ENCODE results near the gene PCDH15. TPM values are rescaled to one million over a fixed set of nuclear protein-coding genes. Genes with fewer than 3 reads are reported as not detected.

The PCDH15 gene
- total and polyA plus RNA-seq, 2 of the 13 experiments (the other 11 are each of a cell fraction or from before 2014, with no cell fraction given): not detected

DNA sequence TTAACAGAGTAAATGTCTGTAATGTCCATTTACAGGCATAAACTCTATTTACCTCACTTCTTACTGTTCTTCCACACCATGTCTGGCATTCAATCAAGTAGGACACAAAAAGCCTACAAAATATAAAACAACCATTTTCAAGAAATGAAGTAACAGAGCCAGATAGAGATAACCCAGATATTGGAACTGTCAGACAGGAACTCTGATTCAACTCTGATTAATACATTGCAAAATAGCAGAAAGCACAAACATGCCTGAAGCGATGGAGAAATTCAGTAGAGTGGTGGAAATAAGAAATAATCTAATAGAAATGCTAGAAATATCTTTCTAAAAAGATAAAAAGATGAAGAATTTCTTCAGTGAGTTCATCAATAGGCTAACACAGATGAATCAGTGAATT is 964.4 kb downstream of the PCDH15 start:
- intact Hi-C loops (cut with micrococcal nuclease; ENCODE audit: unreplicated experiment) (loop anchor here (10.0 kb wide), 1 partner anchor 952 kb away; no protein-coding TSS in a partner anchor), in situ Hi-C loops (cut with HindIII; ENCODE audit: extremely low pct_ligation_motif_present, low pct_unique_long_range_greater_than_20kb) (loop anchor here (25.0 kb wide), 1 partner anchor 551 kb away; no protein-coding TSS in a partner anchor)
- CTCF ChIA-PET (ENCODE audit: low intra/inter-chr PET ratio, low total read pairs): no interaction called here

More for the DNA sequence above, 964.4 kb downstream of the PCDH15 start:
- Histone ChIP-seq H3K27me3 (ENCODE audit: control insufficient read depth in 1 of 2, insufficient read depth in 2 of 2, low read length in 2 of 2) (no peaks in the 10 kb centered on the region), H4K20me1 (ENCODE audit: insufficient read depth, low read length) (no peaks in the 10 kb centered on the region; the same call in 1 of the 2 replicates), H3K4me3 (replicated peaks in 1 of 3; ENCODE audit: insufficient read depth in 1 of 3, low read depth in 2 of 3, low read length in 3 of 3) (no peak overlapping the region), H3K27ac (ENCODE audit: extremely low read length, insufficient read depth, low read length) (no peak overlapping the region), H3K79me2 (ENCODE audit: insufficient read depth, low read length) (no peaks in the 10 kb centered on the region), H2AFZ (ENCODE audit: low read length) (no peak overlapping the region), H3K4me2 (ENCODE audit: low read depth, low read length) (no peak overlapping the region), H3K36me3 (replicated peaks in 1 of 2; ENCODE audit: control insufficient read depth in 1 of 2, insufficient read depth in 2 of 2, low read length in 2 of 2) (no peaks in the 10 kb centered on the region), H3K9me3 (ENCODE audit: low read length) (no peaks in the 10 kb centered on the region), H3K9ac (ENCODE audit: insufficient read depth, low read depth, low read length) (no peak overlapping the region), H3K4me1 (ENCODE audit: insufficient read depth, low read length) (no peaks in the 10 kb centered on the region)
- POLR2A ChIA-PET: no interaction called here
- no peak for FAIRE-seq
- ATAC-seq: no peak
- TF ChIP-seq ZNF441 (CRISPR knock-in tag; IDR thresholded peaks at IDR 0.05; ENCODE audit: borderline replicate concordance): no peak
- TF ChIP-seq, protein P1, sequence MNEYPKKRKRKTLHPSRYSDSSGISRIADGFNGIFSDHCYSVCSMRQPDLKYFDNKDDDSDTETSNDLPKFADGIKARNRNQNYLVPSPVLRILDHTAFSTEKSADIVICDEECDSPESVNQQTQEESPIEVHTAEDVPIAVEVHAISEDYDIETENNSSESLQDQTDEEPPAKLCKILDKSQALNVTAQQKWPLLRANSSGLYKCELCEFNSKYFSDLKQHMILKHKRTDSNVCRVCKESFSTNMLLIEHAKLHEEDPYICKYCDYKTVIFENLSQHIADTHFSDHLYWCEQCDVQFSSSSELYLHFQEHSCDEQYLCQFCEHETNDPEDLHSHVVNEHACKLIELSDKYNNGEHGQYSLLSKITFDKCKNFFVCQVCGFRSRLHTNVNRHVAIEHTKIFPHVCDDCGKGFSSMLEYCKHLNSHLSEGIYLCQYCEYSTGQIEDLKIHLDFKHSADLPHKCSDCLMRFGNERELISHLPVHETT (CRISPR knock-in tag; conservative IDR thresholded peaks at IDR 0.05): no peak
- no peak for TF ChIP-seq ZNF674 (CRISPR knock-in tag; IDR thresholded peaks at IDR 0.05; ENCODE audit: low read depth)
- no peak for TF ChIP-seq PRDM10 (CRISPR knock-in tag; IDR thresholded peaks at IDR 0.05; ENCODE audit: low read depth)
- TF ChIP-seq ADNP (CRISPR knock-in tag; IDR thresholded peaks at IDR 0.05): no peak
- TF ChIP-seq CREB3 (CRISPR knock-in tag; IDR thresholded peaks at IDR 0.05): no peak
- no peak for TF ChIP-seq GLMP (CRISPR knock-in tag; IDR thresholded peaks at IDR 0.05; ENCODE audit: borderline replicate concordance)
- no peak for TF ChIP-seq YEATS2 (CRISPR knock-in tag; IDR thresholded peaks at IDR 0.05; ENCODE audit: borderline replicate concordance)
- TF ChIP-seq ZNF468 (CRISPR knock-in tag; IDR thresholded peaks at IDR 0.05): no peak
- TF ChIP-seq KDM4B (CRISPR knock-in tag; IDR thresholded peaks at IDR 0.05): no peak
- TF ChIP-seq ZSCAN12 (CRISPR knock-in tag; IDR thresholded peaks at IDR 0.05): no peak
- no peak for TF ChIP-seq TCF7L2 (IDR thresholded peaks at IDR 0.05; ENCODE audit: low read depth, low read length)
- TF ChIP-seq REPIN1 (CRISPR knock-in tag; IDR thresholded peaks at IDR 0.05; ENCODE audit: borderline replicate concordance, low read depth): no peak
- TF ChIP-seq EEA1 (CRISPR knock-in tag; IDR thresholded peaks at IDR 0.05; ENCODE audit: borderline replicate concordance): no peak
- TF ChIP-seq, protein P2, sequence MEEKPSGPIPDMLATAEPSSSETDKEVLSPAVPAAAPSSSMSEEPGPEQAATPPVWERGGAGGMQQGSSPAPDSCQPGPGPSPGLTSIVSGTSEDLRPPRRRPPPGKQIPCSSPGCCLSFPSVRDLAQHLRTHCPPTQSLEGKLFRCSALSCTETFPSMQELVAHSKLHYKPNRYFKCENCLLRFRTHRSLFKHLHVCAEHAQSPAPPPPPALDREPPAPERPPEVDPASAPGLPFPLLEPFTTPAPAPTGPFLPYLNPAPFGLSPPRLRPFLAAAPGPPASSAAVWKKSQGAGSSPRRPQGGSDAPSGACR (CRISPR knock-in tag; IDR thresholded peaks at IDR 0.05): no peak
- TF ChIP-seq ZFP36L2 (CRISPR knock-in tag; IDR thresholded peaks at IDR 0.05): no peak
- DNase-seq (ENCODE audit: low spot score): no peak
- WGBS (ENCODE audit: low lambda C conversion rate): 46% methylated on average over 1 of the region's 1 CpG
- no TSS peak for BruUV-seq (replicated peaks)

Measured in HepG2 (cell line).